Activated naive CD4-positive, alpha-beta T cell (primary cell): ENCODE results near the gene OR51V1.

Experiments used
- DNase-seq, 4 experiments: peaks; one replicate each; lab custom pipeline; 2025; lab: John Stamatoyannopoulos, UW

OR51V1 gene

GRCh38 chr11:5230266-5230665, 29.8 kb upstream of the OR51V1 start:
- DNase-seq = no peak

DNA sequence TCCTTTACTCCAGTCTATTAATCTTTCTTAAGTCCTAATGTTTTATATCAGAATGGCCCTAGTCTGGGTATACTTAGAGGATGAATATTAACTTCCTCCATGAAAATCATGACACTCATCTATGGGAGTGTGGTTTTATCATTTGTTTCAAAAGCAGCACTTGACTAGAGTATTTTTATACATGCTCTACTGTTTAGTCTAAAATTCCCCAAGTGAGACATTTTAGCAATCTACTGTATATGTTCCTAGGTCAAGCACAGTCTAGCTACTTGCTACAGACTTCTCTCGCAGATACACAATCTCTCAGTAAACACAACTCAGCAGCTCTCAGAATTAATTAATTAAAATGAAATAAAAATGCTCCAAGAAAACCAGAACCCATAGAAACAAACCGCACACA, 29.3 kb upstream of the OR51V1 start:
- no peak for DNase-seq

DNA sequence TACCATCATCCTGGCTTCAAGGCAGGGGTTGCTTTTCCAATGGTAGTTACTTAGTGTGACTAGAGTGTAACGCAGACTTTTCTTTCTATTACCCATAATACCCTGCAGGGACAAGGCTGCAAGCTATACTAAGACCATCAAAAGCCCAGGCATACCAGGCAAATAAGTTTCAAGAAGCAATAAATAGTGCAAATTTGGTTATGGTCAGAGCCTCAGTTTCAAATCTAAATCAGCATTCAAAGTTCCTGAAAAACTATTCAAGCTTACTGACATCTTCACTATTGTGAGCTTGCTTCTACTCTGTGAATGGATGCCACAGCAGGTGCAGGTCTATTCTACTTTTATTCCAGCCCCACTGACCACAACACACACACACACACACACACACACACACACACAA, 28.9 kb upstream of the OR51V1 start:
- no peak for DNase-seq

DNA sequence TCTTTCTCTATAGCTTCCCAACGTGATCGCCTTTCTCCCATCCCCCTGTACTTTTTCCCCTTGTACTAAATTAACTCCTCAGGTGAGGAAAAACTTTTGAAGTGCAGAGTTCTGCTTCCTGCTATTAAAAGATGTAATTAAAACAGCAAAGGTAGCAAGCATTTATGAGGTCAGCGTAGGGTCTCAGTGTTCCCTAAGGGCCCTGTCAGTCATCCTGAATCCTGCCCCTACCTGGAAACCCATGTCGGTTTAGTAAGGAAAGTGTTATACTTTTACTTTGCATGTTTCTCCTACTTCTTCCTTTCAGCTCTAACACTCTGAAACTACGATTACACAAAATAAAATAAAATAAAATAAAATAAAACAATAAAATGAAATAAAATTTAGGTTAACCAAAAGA, 27.6 kb upstream of the OR51V1 start:
- DNase-seq = no peak

DNA sequence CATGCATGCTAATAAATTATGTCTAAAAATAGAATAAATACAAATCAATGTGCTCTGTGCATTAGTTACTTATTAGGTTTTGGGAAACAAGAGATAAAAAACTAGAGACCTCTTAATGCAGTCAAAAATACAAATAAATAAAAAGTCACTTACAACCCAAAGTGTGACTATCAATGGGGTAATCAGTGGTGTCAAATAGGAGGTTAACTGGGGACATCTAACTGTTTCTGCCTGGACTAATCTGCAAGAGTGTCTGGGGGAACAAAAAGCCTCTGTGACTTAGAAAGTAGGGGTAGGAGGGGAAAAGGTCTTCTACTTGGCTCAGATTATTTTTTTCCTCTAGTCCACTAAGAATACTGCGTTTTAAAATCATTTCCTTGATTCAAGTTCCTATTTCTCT, 27.2 kb upstream of the OR51V1 start:
- no peak for DNase-seq

DNA sequence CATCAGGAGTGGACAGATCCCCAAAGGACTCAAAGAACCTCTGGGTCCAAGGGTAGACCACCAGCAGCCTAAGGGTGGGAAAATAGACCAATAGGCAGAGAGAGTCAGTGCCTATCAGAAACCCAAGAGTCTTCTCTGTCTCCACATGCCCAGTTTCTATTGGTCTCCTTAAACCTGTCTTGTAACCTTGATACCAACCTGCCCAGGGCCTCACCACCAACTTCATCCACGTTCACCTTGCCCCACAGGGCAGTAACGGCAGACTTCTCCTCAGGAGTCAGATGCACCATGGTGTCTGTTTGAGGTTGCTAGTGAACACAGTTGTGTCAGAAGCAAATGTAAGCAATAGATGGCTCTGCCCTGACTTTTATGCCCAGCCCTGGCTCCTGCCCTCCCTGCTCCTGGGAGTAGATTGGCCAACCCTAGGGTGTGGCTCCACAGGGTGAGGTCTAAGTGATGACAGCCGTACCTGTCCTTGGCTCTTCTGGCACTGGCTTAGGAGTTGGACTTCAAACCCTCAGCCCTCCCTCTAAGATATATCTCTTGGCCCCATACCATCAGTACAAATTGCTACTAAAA, 26.3 kb upstream of the OR51V1 start, which contains the start of gene HBB:
HBB (minus strand) TSS at position 340 of the 579 bp plus-strand sequence; CDS start at position 290, 50 bp downstream.
- no peak for DNase-seq

DNA sequence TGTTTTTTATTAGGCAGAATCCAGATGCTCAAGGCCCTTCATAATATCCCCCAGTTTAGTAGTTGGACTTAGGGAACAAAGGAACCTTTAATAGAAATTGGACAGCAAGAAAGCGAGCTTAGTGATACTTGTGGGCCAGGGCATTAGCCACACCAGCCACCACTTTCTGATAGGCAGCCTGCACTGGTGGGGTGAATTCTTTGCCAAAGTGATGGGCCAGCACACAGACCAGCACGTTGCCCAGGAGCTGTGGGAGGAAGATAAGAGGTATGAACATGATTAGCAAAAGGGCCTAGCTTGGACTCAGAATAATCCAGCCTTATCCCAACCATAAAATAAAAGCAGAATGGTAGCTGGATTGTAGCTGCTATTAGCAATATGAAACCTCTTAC, 25.0 kb upstream of the OR51V1 start:
- DNase-seq = no peak

DNA sequence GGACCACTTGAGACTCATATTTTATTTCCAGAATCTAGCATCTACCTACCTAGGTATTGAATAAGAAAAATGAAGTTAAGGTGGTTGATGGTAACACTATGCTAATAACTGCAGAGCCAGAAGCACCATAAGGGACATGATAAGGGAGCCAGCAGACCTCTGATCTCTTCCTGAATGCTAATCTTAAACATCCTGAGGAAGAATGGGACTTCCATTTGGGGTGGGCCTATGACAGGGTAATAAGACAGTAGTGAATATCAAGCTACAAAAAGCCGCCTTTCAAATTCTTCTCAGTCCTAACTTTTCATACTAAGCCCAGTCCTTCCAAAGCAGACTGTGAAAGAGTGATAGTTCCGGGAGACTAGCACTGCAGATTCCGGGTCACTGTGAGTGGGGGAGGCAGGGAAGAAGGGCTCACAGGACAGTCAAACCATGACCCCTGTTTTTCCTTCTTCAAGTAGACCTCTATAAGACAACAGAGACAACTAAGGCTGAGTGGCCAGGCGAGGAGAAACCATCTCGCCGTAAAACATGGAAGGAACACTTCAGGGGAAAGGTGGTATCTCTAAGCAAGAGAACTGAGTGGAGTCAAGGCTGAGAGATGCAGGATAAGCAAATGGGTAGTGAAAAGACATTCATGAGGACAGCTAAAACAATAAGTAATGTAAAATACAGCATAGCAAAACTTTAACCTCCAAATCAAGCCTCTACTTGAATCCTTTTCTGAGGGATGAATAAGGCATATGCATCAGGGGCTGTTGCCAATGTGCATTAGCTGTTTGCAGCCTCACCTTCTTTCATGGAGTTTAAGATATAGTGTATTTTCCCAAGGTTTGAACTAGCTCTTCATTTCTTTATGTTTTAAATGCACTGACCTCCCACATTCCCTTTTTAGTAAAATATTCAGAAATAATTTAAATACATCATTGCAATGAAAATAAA, 24.3 kb upstream of the OR51V1 start:
- DNase-seq = no peak

- no peak for DNase-seq
Observed at GRCh38 chr11:5223686-5224085, 23.2 kb upstream of the OR51V1 start.

GRCh38 chr11:5223146-5223545, 22.7 kb upstream of the OR51V1 start:
- no peak for DNase-seq

- DNase-seq = no peak
Observed at GRCh38 chr11:5210376-5210885, 9.9 kb upstream of the OR51V1 start.

- DNase-seq = no peak
Observed at GRCh38 chr11:5204787-5205186, 4.3 kb upstream of the OR51V1 start.

GRCh38 chr11:5203366-5203765, 2.9 kb upstream of the OR51V1 start:
- DNase-seq = no peak

- no peak for DNase-seq
Observed at GRCh38 chr11:5198285-5198684, 2.2 kb downstream of the OR51V1 start.

GRCh38 chr11:5197536-5197935, 2.9 kb downstream of the OR51V1 start:
- DNase-seq = no peak

DNA sequence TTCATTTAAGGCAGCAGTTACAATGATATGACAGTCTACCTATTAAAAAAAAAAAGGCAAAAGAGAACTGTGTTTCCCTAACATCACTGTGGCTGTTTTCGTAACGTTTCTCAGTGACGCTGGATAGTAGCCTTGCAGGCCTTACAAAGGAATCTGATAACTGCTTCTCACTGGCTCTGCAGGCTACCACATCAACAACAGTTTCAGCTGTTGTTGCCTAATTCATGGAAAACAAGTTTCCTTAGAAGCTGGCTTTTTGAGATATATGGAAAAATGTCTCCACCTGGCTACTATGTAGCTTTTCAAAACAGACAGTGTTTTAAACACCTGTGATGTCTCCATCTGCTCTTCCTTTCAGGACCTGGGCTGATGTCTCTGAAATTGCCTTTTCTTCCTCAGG, 3.8 kb downstream of the OR51V1 start:
- no peak for DNase-seq

- no peak for DNase-seq
Observed at GRCh38 chr11:5196067-5196466, 4.4 kb downstream of the OR51V1 start.

- no peak for DNase-seq
Observed at GRCh38 chr11:5192738-5193137, 7.7 kb downstream of the OR51V1 start.

GRCh38 chr11:5188201-5188600, 12.3 kb downstream of the OR51V1 start:
- DNase-seq = no peak

- DNase-seq = no peak
Observed at GRCh38 chr11:5178046-5178837, 22.2 kb downstream of the OR51V1 start.

GRCh38 chr11:5174934-5175333, 25.5 kb downstream of the OR51V1 start:
- DNase-seq = no peak

DNA sequence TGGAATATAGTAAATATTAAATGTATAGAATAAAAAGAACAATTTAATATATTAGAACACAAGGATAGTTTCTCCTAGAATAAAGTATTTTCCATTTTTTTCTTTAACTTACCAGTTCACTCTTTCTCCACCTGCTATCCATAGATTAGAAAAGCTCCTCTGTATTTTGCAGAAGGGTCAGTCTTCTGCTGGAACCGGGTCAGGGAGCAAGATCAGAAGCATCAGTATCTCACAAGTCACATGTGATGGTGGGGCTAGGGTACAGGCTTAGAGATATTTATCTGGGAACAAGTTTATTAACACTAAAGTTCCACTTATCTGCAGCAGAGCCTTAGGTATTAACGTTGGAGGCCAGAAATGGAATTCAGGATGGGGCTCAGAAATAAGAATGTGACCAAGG, 28.6 kb downstream of the OR51V1 start:
- DNase-seq = no peak
